ENCODE measurements around the gene CLDN22.

The CLDN22 gene

DNA sequence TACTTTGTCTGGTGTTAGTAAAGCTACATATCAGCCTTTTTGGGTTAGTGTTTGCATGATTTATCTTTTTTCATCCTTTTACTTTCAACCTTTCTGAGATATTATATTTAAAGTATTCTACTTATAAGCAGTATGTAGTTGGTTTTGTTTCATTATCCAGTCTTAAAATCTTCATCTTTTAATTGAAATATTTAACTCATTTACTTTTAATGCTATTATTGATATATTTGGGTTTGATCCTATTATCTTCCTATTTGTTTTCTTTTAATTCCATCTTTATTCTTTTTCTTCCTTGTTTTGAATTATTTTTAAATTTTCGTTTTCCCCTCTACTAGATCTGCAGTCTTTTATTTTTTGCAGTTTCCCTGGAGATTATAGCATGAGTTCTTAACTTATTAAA lies 44.0 kb downstream of the CLDN22 start:
- no peak for DNase-seq (ENCODE audit: low read depth in 2 of 2)

DNA sequence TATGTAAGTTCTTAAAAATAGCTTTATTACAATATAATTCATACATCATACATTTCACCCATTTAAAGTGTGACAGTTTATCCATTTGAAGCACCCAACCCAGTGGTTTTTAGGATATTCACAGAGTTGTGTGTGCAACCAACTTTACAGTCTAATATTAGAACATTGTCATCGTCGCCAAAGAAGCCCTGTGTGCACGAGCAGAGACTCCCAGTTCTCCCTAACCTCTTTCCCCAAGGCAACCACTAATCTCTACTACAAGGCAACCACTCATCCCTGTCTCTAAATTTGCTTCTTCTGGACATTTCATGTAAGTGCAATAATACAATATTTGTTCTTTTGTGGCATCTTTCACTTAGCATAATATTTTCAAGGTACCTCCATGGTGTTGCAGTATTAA lies 47.7 kb downstream of the CLDN22 start:
- no peak for DNase-seq (ENCODE audit: low read depth in 2 of 2)

DNA sequence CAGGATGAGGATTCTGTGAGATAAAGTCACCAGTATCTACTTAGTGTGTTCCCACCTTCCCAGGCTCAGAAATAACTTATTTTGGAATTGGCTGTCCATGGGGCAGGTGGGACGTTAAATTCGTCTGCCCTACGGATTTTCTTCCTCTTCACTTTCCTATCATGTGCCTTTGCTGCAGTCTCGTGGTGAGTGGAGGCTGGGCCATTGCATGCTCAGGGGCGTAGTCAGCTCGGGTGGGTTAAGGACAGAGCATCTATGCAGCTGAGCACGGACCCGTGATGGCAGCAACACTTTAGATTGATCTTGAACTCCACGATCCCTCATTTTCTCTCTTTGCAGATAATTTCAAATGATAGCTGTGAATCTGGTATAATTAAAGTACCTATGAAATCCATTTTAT lies 51.5 kb downstream of the CLDN22 start:
- no peak for DNase-seq (ENCODE audit: low read depth in 2 of 2)
